ENCODE results near the gene DPH1. TPM values are rescaled to one million over a fixed set of nuclear protein-coding genes. Genes with fewer than 3 reads are reported as not detected.

DPH1 gene
- total and polyA plus RNA-seq, 9 donors = 27.5 to 77.7 (median 46.0) TPM

DNA sequence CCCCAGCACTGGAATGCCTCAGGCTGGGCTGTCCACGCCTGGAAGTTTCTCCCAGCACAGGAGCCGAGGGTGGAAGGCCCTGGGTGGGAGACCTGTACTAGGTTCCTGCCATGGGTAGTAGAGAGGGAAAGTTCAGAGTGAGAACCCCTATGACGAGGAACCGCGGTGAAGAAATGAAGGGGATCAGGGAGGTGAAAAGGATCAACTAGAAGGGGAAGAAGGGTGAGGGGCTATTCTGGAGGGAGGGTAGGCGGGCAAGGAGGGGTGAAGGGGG is 30.4 kb downstream of the DPH1 start:
- no peak overlapping the region for H3K4me3 ChIP-seq
- no peaks in the 10 kb centered on the region for H3K27me3 ChIP-seq
- H3K4me1 ChIP-seq (ENCODE audit: insufficient read depth) = peaks cover 19% of the 10 kb centered on the region
- WGBS, 3 donors = 59 to 62% (median 60%) methylated on average over 6 of the region's 6 CpGs
- no peak for DNase-seq
- H3K36me3 ChIP-seq = no peaks in the 10 kb centered on the region
- intact Hi-C loops (cut with DNase I) = no loop called here
- no peak for TF ChIP-seq POLR2A (IDR thresholded peaks at IDR 0.05)
- TF ChIP-seq, protein P1, sequence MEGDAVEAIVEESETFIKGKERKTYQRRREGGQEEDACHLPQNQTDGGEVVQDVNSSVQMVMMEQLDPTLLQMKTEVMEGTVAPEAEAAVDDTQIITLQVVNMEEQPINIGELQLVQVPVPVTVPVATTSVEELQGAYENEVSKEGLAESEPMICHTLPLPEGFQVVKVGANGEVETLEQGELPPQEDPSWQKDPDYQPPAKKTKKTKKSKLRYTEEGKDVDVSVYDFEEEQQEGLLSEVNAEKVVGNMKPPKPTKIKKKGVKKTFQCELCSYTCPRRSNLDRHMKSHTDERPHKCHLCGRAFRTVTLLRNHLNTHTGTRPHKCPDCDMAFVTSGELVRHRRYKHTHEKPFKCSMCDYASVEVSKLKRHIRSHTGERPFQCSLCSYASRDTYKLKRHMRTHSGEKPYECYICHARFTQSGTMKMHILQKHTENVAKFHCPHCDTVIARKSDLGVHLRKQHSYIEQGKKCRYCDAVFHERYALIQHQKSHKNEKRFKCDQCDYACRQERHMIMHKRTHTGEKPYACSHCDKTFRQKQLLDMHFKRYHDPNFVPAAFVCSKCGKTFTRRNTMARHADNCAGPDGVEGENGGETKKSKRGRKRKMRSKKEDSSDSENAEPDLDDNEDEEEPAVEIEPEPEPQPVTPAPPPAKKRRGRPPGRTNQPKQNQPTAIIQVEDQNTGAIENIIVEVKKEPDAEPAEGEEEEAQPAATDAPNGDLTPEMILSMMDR (IDR thresholded peaks at IDR 0.05) = no peak
- TF ChIP-seq EP300 (IDR thresholded peaks at IDR 0.05) = no peak
- no peaks in the 10 kb centered on the region for H3K9me3 ChIP-seq
- H3K27ac ChIP-seq = peak overlapping the region; percentile 89 to 98

DNA sequence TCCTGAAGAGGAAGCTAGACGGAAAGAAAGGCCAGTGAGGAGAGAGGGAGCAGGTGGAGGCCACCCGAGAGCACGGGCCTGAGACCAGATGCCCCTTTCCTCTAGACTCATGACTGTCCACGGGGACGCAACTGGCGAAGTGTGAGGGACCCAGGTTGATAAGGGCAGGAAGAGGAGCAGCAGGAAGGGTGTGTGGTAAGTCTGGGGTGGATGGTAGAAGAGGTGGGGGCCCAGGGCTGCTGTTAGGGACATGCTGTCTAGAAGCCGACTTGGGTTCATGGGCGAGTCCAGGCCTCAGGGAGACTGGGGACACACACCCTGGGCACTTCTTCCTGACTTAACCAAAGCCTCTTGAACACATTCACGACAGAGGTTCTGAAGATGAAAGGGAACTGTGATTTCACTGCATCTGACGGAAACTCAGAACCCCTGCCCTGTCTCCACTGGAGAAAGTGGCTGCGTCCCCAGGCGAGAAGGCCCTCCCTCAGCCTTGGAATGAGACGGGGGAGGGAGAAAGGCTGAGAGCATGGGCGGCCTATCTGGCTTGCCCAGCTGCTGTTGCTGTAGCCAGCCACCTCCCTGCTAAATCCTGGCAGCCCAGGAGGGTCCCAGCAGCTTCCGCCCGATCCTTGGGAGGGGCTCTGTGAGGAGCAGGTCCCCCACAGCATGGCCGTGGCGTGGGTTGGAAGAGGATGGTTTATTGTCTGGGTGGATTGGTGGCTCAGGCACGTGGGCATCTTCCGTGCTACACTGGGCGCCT is 30.9 kb downstream of the DPH1 start:
- Histone ChIP-seq H3K27me3 (no peaks in the 10 kb centered on the region), H3K27ac (peak overlapping the region; percentile 89 to 98), H3K4me1 (ENCODE audit: insufficient read depth) (peaks cover 19% of the 10 kb centered on the region), H3K4me3 (no peak overlapping the region), H3K9me3 (no peaks in the 10 kb centered on the region), H3K36me3 (no peaks in the 10 kb centered on the region)
- WGBS, 3 donors = 35 to 38% (median 37%) methylated on average over 21 of the region's 21 CpGs
- no peak for TF ChIP-seq EP300 (IDR thresholded peaks at IDR 0.05)
- TF ChIP-seq, protein P1 (IDR thresholded peaks at IDR 0.05) = no peak
- intact Hi-C loops (cut with DNase I) = no loop called here
- peak; percentile 52 to 74 (median 68) for DNase-seq

GRCh38 chr17:2061441-2061958 is 31.5 kb downstream of the DPH1 start:
- TF ChIP-seq EP300 (IDR thresholded peaks at IDR 0.05) (no peak), POLR2A (IDR thresholded peaks at IDR 0.05) (no peak)
- TF ChIP-seq, protein P1 (IDR thresholded peaks at IDR 0.05) = no peak
- 60 to 70% (median 60%) methylated on average over 17 of the region's 17 CpGs for WGBS, 3 donors
- Histone ChIP-seq H3K9me3 (no peaks in the 10 kb centered on the region), H3K4me3 (no peak overlapping the region), H3K27me3 (no peaks in the 10 kb centered on the region), H3K36me3 (no peaks in the 10 kb centered on the region), H3K4me1 (ENCODE audit: insufficient read depth) (peaks cover 24% of the 10 kb centered on the region), H3K27ac (peak overlapping the region; percentile 89 to 98)
- DNase-seq = peak in 4 of 5 donors; percentile 33 to 54 (median 48)
- intact Hi-C loops (cut with DNase I) = no loop called here

DNA sequence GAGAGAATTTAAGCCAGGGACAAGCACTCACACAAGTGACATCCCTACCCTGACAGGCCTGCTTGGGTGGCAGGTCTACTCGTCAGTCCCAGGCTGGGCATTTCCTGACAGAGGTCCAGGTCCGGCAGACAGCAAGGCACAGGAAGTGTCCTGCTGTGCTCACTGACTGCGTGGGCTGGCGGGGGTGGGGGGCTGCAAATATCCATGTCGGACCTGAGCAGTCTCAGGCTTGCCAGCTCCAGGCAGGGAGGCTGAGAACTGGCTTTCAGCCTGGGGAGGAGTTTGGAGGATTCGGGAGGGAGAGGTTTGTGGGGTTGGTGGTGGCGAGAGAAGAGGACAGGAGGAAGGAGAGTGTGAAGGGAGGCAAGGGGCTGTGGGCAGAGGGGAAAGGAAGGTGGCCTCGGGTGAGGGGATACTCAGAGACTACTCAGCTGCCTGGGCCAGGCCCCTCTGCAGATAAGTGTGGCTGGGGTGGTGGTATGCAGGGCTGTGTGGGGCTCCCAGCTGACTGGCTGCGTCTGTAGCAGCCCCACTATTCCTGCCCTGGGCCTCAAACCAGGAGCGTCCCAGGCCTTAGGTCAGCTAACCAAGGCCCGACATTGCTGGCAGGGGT is 32.7 kb downstream of the DPH1 start:
- no peak for TF ChIP-seq EP300 (IDR thresholded peaks at IDR 0.05)
- TF ChIP-seq, protein P1 (IDR thresholded peaks at IDR 0.05) = no peak
- TF ChIP-seq POLR2A (IDR thresholded peaks at IDR 0.05) = no peak
- no peak overlapping the region for H3K4me3 ChIP-seq
- DNase-seq = peak; percentile 50 to 73 (median 56)
- H3K27me3 ChIP-seq = no peaks in the 10 kb centered on the region
- H3K9me3 ChIP-seq = no peaks in the 10 kb centered on the region
- H3K4me1 ChIP-seq (ENCODE audit: insufficient read depth) = peaks cover 34% of the 10 kb centered on the region
- intact Hi-C loops (cut with DNase I) = no loop called here
- no peaks in the 10 kb centered on the region for H3K36me3 ChIP-seq
- 14 to 18% (median 18%) methylated on average over 11 of the region's 11 CpGs for WGBS, 3 donors
- peak overlapping the region; percentile 82 to 89 for H3K27ac ChIP-seq

All from ovary (tissue), 9 donors.